Astrocyte of the hippocampus (primary cell): ENCODE results near the gene MED8.
"Not testable (repeated sequence)": the region's sequence is repeated elsewhere in the genome, so short reads cannot be mapped to it uniquely, and the experiment has no call there.

Experiments used
- DNase-seq: peaks from one replicate; pipeline ENCODE4 v3.0.0; 2011; ENCODE audit warnings: low read depth, low spot score

MED8 gene

DNA sequence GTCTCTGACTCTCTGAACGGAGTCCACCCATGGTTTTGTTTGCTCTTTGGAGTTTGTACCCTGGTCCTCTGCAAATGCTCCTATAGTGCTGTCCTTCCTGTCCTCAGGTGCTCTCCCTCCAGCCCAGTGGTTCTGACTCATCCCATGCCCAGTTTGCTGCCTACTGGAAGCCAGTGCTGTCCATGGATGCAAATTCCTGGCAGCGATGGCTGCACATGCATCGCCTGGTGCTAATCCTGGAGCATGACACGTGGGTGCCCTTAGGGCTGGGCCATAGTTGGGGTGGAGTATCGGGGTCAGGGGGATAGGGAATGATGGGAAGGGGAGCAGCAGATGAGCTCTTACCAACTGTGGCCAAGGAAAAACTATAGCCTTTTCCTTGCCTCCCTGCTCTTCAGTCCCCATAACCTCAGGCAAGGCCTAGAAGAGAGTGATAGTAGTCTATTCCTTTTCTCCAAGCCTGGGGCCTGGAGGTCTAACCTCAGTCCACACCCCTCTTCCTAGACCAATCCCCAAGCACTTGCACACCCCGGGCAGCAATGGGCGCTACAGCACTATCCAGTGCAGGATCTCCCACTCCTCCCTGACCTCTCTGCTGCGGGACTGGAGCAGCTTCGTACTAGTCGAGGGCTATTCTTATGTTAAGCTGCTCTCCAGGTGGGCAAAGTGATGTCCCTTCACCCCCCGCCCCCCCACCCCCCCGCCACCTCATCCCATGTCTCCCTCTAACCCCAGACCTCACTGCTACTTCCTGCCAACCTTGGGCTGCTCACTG lies 32.6 kb upstream of the MED8 start:
- DNase-seq = no peak

DNA sequence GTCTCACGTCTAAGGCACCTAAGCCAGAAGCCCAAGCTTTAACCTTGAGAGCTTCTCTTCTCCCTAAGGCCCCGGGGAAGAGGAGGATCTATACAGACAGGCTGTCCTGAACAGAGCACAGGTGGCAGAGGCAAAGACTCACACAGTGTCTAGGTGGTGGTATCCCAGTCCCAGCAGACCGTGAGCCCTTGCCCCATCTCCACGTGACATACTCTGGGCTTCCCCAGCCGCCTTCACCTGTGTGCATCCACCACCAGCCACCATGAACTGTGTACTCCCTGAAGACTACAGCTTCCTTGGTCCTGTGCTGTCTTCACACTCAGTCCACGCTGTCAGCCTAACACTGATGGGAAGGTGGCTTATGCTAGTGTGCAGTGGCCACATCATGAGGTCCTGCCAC lies 31.8 kb upstream of the MED8 start:
- no peak for DNase-seq

DNA sequence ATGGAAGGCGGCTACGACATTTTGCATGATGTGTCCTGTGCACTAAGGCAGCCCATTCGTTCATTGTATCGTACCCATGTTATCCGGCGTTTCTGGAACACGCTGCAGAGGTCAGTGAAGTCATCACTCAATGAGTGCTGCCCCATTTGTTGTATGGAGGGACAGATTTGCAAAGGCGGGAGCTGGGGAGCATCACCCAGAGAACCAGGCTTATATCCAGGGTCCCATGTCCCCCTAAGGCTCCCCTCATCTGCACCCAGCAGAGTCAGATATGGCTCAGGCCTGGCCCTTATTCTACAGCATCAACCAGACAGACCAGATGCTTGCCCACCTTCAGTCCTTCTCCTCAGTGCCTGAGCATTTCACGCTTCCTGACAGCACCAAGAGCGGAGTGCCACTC lies 31.3 kb upstream of the MED8 start:
- DNase-seq = no peak

DNA sequence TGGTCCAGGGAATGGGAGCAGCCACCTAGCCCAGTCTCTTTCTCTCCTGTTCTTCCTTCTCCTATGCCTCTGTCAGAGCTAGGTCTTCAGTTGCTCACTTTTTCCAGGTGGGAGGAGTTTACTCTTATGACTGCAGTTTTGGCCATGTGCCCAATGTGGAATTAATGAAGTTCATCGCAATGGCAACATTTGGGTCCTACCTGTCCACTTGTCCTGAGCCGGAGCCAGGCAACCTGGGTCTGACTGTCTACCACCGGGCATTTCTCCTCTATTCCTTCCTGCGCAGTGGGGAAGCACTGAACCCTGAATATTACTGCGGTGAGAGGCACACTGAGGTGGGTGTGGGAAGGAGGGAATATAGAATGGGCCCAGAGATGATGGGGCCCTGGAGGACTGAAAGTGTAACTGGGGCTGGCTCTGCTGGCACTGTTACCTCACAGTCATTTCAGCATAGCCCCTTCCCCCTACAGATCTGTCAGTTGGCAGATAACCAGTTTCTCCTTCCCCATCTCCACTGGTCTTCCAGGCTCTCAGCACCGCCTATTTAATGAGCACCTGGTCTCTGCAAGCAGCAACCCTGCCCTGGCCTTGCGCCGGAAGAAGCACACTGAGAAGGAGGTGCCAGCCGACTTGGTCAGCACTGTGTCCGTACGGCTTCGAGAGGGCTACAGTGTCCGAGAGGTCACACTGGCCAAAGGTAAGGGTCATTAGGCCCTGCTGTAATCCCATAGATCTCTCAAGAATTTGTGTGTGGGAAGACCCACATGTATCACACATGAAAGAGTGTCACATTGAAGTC lies 30.2 kb upstream of the MED8 start:
- DNase-seq = no peak

DNA sequence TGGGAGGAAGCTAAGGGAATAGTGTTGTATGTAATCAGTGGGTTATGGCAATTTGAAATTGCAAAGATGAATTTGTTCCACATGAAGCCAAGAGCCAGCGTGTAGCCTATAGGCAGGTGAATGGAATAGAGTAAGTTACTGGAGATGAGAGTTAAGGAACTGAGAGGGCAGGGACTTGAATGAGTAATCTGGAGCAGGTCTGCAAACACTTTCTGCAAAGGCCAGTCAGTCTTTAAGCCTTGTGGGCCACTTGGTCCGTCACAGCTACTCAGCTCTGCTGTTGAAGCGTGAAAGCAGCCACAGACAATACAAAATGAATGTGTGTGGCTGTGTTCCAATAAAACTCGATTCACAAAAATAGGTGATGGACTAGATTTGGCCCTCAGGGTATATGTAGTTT lies 29.3 kb upstream of the MED8 start:
- DNase-seq = no peak

DNA sequence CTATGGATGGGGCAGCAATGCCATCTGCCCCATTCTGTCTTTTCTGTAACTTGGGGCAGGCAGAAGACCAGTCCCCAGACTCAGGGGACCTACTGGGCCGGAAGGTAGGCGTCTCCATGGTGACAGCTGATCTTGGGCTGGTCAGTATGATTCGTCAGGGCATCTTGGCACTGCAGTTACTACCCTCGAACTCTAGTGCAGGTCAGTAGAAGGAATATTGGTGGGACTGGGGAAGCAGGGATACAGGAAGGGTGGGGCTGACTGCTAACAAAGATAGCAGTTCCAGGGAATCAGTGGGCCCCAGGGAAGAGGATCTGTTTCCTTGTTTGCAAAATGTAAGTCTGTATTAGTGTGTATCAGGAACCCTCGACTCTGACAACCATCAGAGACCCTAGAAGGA lies 26.3 kb upstream of the MED8 start:
- DNase-seq = no peak

DNA sequence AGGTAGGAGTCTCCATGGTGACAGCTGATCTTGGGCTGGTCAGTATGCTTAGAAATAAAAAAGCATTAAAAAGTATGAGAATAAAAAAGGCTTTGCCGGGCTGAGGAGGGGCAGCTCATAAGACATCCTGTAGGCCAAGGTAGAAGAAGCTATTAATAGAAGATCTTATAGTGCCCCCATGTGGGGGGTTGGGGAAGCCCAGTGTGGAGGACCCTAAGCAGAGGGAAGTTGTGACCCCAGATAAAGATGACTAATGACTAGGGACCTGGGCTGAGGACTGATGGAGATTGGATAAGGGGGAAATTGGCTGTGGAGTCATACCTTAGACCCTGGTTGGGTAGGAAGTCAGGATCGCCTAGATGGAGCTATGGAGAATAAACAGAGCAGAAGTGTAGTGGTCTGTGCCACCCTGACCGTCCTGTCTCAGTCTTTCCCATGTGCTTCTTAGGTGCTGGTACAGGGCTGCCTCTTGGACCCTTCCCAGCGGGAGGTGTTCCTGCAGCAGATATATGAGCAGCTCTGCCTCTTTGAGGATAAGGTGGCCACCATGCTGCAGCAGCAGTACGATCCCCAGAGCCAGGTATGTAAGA lies 25.1 kb upstream of the MED8 start:
- DNase-seq = peak; percentile 65

DNA sequence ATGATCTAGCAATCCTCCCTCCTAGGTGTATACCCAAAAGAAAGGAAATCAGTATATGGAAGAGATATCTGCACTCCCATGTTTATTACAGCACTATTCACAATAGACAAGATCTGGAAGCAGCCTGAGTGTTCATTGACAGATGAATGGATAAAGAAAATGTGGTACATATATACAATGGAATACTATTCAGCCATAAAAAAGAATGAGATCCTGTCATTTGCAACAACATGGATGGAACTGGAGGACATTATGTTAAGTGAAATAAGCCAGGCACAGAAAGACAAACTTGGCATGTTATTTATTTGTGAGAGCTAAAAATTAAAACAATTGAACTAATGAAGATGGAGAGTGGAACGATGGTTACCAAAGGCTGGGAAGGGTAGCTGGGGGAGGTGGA lies 23.8 kb upstream of the MED8 start:
- DNase-seq = not testable (repeated sequence)

DNA sequence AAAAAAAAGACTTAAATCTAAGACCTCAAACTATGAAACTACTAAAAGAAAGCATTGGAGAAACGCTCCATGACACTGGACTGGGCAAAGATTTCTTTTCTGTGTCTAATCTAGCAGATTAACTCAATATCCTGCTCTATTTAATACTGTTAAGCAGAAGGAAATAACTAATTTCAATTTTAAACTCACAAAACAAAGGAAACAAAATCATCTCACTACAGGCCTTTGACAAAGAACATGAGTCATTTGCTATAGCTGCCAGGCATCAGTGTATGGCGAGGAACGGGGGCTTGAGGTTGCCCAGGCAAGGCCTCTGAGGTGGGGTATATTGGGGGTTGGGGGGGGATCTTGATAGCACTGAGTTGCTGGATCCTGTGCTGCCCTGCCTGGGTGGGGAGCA lies 21.0 kb upstream of the MED8 start:
- no peak for DNase-seq

DNA sequence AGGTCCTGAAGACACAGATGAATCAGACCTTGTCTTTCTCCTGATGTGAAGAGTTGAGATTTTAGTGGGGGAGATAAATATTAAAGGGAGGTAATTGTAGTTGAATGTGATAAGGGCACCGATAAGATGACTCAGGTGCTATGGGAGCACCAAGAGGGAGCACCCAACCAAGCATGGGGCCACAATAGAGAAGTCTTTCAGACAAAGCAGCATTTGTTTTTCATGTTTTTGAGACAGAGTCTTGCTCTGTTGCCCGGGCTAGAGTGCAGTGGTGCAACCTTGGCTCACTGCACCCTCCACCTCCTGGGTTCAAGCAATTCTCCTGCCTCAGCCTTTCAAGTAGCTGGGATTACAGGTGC lies 16.3 kb upstream of the MED8 start:
- DNase-seq = no peak

DNA sequence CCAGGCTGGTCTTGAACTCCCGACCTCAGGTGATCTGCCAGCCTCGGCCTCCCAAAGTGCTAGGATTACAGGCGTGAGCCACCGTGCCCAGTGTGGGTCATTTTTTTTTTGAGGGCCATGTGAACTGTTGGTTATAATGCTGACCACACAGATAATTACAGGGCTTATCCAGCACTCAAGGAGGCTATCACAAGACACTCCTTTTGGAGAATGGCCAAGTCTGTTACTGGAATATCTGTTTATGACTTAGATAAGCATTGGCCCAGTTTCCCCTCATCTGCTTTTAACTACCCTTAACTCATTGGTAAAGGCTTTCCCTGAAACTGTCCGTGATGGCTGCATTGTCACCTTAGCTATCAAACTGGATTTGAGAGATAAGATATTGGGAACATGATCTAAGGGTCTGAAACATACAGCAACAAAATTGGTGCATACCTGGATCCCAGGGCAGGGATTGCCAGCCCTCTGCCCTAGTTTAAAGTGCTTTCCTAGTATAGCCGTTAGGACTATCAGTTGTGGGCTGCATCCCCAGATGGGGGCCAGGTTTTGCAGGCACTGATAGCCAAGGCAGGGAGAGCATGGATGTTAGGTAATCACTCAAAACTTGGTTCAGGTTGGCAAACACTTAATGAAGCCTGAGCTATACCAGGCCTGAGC lies 15.7 kb upstream of the MED8 start:
- DNase-seq = no peak

DNA sequence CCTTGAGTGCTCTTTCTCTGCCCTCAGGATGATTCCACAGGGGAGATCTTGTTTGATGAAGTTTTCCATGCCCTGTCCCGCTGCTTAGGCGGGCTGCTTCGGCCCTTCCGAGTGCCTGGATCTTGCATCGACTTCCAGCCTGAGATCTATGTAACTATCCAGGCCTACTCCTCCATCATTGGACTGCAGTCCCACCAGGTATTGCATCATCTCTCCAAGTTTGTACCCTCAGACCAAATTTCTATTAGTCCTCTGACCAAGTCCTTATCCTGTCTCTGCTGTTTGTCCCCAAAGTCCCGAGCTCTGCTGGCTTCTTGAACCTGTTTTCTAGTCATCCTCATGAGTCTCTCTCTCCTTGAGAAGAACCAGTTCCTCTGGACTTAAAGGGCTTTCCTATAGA lies 14.8 kb upstream of the MED8 start:
- DNase-seq = no peak

DNA sequence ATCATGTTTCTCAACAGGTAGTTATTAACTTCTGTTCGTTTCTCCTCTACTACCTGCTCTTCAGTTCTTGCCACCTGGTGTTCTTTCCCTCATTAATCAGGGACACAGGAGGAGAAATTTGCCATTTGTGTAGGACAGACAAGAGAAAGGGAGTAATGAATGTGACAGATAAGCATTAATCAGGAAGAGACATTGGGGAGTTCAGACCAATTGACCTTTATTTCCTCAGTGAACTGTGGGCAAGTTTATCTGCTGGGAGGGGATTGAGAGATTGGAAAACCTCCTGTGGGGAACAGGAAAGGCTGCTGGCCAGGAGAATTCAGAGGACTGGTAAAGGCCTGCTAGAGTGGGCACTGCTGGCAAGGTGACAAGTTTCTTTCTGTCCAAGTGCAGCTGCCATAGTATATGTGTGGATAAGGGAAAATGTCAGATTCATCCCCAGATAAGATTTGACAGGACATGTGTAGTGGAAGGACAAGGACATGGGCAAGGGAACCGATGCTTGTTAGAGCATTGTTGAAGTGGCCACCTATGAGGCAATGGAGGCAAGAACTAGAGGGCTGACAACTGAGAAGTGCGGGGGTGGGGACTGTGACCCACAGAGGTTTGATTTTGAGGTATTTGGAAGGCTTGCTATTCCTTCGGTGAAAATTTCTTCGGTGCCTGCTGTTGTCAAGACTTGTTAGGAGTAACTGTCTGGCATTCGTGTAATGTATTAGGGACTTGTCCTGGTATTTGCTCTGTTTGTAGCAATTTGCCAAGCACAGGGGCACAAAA lies 12.7 kb upstream of the MED8 start:
- DNase-seq = no peak

DNA sequence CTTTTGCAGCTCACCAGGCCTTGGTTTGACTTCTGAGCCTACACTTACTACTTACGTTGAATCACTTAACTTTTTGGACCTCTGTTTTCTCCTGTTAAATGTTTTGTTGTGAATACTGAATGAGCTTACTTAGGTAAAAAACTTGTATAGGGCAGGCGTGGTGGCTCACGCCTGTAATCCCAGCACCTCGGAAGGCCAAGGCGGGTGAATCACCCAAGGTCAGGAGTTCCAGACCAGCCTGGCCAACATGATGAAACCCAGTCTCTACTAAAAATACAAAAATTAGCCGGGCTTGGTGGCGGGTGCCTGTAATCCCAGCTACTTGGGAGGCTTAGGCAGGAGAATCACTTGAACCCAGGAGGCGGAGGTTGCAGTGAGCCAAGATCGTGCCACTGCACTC lies 10.8 kb upstream of the MED8 start:
- not testable (repeated sequence) for DNase-seq

DNA sequence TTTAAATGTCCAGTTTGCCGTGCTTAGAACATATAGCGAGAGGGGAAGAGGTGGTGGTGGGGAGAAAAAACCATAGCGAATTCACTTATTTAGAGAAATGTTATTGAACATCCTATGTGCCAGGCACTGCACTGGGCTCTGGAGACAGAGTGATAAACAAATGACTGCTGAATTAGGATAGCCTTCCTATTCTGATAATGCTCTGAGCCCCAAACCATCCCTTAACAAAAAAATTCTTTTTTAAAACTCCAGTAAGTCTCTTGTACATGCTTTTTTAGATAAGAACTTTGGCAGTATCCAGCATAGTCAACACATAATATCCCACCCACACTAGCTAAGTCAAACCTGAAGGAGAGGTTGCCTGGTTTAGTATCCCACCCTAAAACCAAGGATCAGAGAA lies 8.6 kb upstream of the MED8 start:
- no peak for DNase-seq

DNA sequence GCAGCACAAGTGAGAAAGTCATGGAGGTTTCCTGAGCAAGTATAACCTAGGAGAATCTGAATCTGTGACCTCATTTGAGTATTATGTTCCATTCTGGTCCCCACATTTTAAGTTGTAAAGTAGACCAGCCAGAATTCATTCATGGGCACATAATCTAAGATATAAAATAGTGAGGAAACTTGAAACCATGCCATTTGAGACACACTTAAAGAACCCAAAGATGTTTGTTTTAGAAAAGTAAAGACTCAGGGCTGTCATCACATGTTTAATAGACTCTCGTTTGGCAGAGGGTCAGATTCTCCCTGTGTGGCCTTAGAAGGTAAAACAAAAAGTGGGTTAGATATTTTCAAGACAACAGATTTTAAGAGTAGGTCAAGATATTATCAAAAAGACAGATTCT lies 6.5 kb upstream of the MED8 start:
- DNase-seq = no peak

DNA sequence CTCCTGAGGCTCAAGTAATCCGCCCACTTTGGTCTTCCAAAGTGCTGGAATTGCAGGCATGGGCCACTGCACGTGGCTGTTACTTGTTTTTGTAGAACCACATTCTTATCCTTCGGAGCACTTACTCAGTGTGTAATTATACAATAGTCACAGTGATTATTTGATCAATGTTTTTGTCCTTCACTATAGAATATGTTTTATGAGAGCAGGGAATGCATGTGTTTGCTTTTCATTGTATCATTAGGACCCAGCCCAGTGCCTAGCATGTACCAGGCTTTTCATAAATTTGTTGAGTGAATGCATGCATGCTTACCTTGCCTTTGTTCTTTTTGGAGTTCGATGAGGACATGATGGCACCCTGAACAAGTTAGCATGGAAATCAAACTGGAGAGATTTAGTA lies 5.9 kb upstream of the MED8 start:
- no peak for DNase-seq

DNA sequence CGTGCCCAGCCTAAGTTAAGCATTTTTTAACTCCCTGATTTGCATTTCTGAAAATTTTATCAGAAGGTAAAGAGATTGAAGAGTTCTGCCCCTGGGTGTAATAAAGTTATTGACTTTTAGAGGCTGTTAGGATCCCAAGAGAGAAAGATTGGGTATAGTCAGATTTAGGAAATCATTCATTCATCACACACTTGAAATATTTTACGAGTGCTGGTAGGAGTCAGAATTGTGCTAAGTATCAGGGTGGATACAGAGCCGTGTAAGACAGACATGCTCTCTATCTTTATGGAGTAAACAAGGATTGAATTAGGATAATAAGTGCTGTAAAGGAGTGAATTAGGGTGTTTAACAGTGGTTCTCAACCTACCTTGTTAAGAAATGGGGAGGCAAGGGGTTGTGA lies 3.1 kb upstream of the MED8 start:
- no peak for DNase-seq

DNA sequence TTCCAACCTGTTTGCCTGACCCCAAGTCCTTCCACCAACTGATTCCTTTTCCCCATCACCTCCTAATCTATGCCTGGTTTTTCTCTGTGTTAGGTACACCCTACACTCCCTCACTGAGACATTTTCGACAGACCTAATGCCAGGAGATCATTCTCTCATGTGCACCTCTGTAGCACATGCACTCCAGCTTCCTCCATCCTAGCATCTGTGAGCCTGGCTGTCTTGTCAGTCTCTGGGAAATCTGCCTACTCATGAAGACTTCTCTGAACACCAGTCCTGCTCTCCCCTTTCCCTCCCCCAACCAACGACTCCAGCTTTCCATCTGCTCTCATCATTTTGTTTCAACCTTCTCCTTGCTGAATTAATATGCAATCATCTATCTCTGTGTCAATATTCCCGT lies 987 bp downstream of the MED8 start:
- no peak for DNase-seq

DNA sequence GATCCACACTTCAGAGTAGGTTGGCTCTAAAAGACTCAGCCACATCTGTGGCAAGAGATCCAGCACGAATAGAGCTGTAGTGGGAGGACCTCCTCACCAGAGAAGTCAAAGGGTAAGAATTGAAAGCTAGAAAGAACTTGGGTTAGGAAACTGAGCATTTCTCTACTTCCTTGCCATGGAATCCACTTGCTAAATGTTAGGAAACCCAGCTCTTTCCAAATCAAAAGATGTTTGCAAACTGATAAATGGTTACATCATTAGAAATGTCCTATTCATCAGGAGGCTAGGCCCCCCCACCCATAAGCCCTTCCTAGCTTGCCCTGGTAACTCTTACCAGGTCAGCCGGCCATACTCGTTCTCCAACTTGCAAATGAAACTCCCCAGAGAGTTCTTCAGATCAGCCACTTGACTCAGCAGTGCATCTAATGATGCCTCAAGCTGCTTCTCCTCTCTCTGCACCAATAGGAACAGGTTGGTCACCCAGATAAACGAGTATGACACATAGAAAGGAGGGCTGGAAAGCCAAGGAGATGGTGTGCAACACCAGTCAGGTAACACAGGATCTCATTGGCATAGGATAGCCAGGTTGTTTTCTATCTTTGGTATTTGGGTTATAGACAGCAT lies 1.5 kb downstream of the MED8 start:
- no peak for DNase-seq

DNA sequence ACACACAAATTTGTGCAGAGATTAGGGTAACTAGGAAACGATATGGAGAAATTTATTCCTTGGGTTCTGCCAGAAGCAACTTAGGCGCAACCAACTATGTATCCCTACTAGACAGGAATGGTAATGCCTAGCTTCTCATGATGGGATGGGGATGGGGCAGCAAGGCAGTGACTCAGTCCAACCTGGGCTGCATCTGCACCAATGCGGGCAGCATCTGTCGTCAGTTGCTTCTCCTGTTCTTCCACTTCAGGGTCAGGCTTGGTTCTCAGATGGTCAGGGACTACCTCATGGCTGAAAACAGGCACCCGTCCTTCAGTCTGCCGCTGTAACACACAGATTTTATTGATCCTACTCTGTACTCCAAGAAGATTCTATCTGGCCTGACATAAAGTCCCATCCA lies 2.9 kb downstream of the MED8 start:
- DNase-seq = no peak
